ENCODE results near the gene C1QA. TPM values are rescaled to one million over a fixed set of nuclear protein-coding genes. Genes with fewer than 3 reads are reported as not detected.
"Not testable (repeated sequence)": the region's sequence is repeated elsewhere in the genome, so short reads cannot be mapped to it uniquely, and the experiment has no call there.

C1QA gene
- total and polyA plus RNA-seq, 2 donors, result 153 to 192 TPM

DNA sequence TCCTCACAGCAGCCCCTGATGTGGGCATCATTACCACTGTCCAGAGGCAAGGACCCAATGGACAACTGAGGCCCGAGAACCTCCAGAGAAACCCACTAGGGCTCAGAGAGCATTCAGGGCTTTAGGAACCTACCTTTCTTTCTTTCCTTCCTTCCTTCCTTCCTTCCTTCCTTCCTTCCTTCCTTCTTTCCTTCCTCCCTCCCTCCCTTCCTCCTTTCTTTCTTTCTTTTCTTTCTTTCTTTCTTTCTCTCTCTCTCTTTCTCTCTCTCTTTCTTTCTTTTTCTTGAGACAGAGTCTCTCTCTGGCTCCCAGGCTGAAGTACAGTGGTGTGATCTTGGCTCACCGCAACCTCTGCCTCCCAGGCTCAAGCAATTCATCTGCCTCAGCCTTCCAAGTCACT is 32.4 kb downstream of the C1QA start:
- H3K27me3 ChIP-seq (ENCODE audit: control insufficient read depth in 2 of 2, insufficient read depth in 1 of 2, low read length in 1 of 2), result peaks cover 0 to 20% of the 10 kb centered on the region in 2 donors
- not testable (repeated sequence) for H3K27ac ChIP-seq (ENCODE audit: low read depth in 1 of 2, low read length in 1 of 2); H3K4me3 ChIP-seq (ENCODE audit: low read length in 2 of 2); H3K9me3 ChIP-seq (ENCODE audit: control insufficient read depth in 2 of 2, insufficient read depth in 1 of 2, low read length in 1 of 2); DNase-seq (ENCODE audit: low read depth in 6 of 9, low spot score in 9 of 9); H3K4me1 ChIP-seq (ENCODE audit: control insufficient read depth in 2 of 2, insufficient read depth in 2 of 2, low read length in 2 of 2); H3K36me3 ChIP-seq (ENCODE audit: control insufficient read depth in 2 of 2, insufficient read depth in 2 of 2, low read length in 1 of 2)
- 88% methylated on average over 2 of the region's 2 CpGs for WGBS

DNA sequence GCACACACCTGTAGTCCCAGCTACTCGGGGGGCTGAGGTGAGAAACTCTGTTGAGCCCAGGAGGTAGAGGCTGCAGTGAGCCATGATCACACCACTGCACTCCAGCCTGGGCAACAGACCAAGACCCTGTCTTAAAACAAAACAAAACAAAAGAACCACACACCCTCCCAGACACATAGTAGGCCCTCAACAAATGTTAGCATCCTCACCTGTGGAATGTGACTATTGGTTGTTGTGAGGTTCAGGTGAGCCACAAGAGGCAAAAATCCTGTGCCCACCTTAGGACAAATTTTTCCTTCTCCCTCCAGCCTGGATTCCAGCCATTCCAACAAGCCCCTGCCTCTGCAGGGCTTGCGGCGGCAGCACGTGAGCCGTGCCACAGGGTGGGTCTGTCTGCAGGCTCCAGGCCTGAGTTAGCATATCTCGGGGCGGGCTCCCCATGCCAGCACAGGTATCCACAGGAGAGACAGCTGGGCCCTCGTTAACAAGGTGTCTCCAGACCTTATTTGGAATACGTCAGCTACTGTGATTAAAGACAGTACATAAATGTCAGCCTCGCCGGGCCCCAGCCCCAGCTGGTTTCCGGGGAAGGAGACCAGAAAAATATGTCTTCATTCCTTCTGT is 34.0 kb downstream of the C1QA start:
- H3K27ac ChIP-seq (ENCODE audit: low read depth in 1 of 2, low read length in 1 of 2), result no peak overlapping the region
- WGBS, result 68% methylated on average over 12 of the region's 12 CpGs
- no peaks in the 10 kb centered on the region for H3K4me1 ChIP-seq (ENCODE audit: control insufficient read depth in 2 of 2, insufficient read depth in 2 of 2, low read length in 2 of 2)
- H3K27me3 ChIP-seq (ENCODE audit: control insufficient read depth in 2 of 2, insufficient read depth in 1 of 2, low read length in 1 of 2), result peaks cover 2 to 23% of the 10 kb centered on the region in 2 donors
- H3K4me3 ChIP-seq (ENCODE audit: low read length in 2 of 2), result no peak overlapping the region
- no peaks in the 10 kb centered on the region for H3K36me3 ChIP-seq (ENCODE audit: control insufficient read depth in 2 of 2, insufficient read depth in 2 of 2, low read length in 1 of 2)
- DNase-seq (ENCODE audit: low read depth in 6 of 9, low spot score in 9 of 9), result no peak
- no peaks in the 10 kb centered on the region for H3K9me3 ChIP-seq (ENCODE audit: control insufficient read depth in 2 of 2, insufficient read depth in 1 of 2, low read length in 1 of 2)

DNA sequence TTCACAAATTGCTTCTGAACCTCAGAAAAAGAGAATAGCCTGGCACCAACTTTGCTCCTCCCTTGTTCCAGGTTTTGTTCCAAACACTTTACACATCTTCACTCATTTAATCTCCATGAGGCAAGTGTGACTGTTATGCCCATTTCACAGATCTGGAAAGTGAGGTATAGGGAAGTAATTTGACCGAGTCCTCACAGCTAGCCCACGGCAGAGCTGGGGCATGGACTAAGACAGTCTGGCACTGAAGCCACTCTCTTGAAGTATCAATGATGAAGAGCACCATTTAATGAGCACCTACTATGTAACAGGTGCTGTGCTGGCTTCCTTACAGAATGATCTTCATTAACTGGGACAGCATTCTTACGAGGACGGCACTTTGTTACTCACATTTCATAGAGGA is 35.6 kb downstream of the C1QA start:
- WGBS, result 93% methylated on average over 4 of the region's 4 CpGs
- Histone ChIP-seq H3K4me1 (ENCODE audit: control insufficient read depth in 2 of 2, insufficient read depth in 2 of 2, low read length in 2 of 2) (no peaks in the 10 kb centered on the region), H3K4me3 (ENCODE audit: low read length in 2 of 2) (no peak overlapping the region), H3K27ac (ENCODE audit: low read depth in 1 of 2, low read length in 1 of 2) (no peak overlapping the region), H3K27me3 (ENCODE audit: control insufficient read depth in 2 of 2, insufficient read depth in 1 of 2, low read length in 1 of 2) (peaks cover 2 to 23% of the 10 kb centered on the region in 2 donors), H3K9me3 (ENCODE audit: control insufficient read depth in 2 of 2, insufficient read depth in 1 of 2, low read length in 1 of 2) (no peaks in the 10 kb centered on the region), H3K36me3 (ENCODE audit: control insufficient read depth in 2 of 2, insufficient read depth in 2 of 2, low read length in 1 of 2) (no peaks in the 10 kb centered on the region)
- no peak for DNase-seq (ENCODE audit: low read depth in 6 of 9, low spot score in 9 of 9)

DNA sequence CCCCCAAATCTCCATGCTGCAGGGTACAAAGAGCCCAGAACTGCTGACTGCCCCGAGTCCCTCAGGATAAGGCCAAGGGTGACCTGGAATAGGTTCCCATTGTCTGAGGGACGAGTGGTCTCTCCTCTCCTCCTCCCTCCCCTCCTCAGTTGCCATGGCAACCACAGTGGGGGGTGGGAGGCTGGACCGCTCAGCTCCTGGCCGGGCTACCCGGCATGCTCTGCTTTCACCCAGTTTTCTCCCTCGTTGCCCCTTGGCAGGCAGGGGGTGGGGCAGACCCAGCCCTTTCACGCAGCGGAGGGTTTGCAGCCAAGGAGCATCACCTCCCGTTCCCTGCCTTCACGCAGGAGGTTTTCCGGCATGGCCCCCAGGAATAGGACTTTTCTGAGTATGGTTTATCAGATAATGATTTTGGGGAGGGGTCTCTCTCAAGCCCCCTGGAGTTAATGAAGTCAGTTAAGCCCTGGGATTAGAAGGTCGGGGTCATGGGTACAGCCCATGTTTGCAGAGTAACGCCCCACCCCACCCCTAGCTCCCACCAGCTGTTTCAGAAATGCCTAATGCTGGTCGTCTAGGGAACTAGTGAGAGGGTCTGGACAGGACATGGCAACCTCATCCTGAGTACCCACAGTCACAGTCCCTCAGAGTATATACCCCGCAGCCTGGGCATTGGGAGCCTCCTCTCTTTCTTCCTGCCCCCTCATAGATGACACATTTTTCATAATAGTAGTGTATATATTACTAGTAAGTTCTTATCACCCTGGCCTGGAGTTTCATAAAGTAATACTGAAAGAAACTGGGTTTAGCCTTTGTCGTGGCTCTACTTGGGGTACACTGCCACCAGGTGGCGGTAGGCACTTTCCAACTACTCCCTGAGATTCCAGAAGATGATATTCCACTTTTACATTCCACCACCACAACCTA is 37.3 kb downstream of the C1QA start:
- Histone ChIP-seq H3K9me3 (ENCODE audit: control insufficient read depth in 2 of 2, insufficient read depth in 1 of 2, low read length in 1 of 2) (no peaks in the 10 kb centered on the region), H3K4me1 (ENCODE audit: control insufficient read depth in 2 of 2, insufficient read depth in 2 of 2, low read length in 2 of 2) (no peaks in the 10 kb centered on the region), H3K4me3 (ENCODE audit: low read length in 2 of 2) (no peak overlapping the region), H3K36me3 (ENCODE audit: control insufficient read depth in 2 of 2, insufficient read depth in 2 of 2, low read length in 1 of 2) (no peaks in the 10 kb centered on the region), H3K27ac (ENCODE audit: low read depth in 1 of 2, low read length in 1 of 2) (no peak overlapping the region), H3K27me3 (ENCODE audit: control insufficient read depth in 2 of 2, insufficient read depth in 1 of 2, low read length in 1 of 2) (peaks cover 2 to 23% of the 10 kb centered on the region in 2 donors)
- WGBS, result 16% methylated on average over 17 of the region's 17 CpGs
- DNase-seq (ENCODE audit: low read depth in 6 of 9, low spot score in 9 of 9), result no peak

DNA sequence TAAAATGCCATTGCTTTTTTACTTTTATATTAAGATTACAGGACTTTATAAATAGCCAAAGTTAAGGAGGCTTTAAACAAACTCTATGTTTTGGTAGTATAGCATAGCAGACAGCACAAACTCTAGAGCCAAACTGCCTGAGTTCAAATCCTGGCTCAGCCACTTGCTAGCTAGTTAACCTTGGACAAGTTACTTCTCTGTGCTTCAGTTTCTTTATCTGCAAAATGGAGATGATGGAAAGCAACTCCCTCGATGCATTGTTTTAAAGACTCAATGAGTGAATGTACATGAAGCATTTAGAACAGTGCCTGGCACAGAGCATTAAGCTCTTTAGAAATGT is 38.0 kb downstream of the C1QA start:
- 66% methylated on average over 1 of the region's 1 CpG for WGBS

DNA sequence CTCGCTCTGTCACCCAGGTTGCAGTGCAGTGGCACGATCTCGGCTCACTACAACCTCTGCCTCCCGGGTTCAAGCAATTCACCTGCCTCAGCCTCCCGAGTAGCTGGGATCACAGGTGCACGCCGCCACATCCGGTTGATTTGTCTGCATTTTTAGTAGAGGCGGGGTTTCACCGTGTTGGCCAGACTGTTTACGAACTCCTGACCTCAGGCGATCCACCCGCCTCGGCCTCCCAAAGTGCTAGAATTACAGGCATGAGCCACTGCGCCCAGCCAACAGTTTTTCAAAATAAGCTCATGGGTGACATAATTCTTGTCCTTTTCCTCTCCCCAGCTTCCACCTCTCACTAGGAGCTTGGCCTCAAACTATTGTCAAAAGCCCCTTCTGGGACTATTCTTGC is 39.7 kb downstream of the C1QA start:
- not testable (repeated sequence) for H3K36me3 ChIP-seq (ENCODE audit: control insufficient read depth in 2 of 2, insufficient read depth in 2 of 2, low read length in 1 of 2); H3K4me3 ChIP-seq (ENCODE audit: low read length in 2 of 2); DNase-seq (ENCODE audit: low read depth in 6 of 9, low spot score in 9 of 9); H3K9me3 ChIP-seq (ENCODE audit: control insufficient read depth in 2 of 2, insufficient read depth in 1 of 2, low read length in 1 of 2); H3K4me1 ChIP-seq (ENCODE audit: control insufficient read depth in 2 of 2, insufficient read depth in 2 of 2, low read length in 2 of 2); H3K27ac ChIP-seq (ENCODE audit: low read depth in 1 of 2, low read length in 1 of 2)
- peaks cover 2 to 18% of the 10 kb centered on the region in 2 donors for H3K27me3 ChIP-seq (ENCODE audit: control insufficient read depth in 2 of 2, insufficient read depth in 1 of 2, low read length in 1 of 2)
- WGBS, result 93% methylated on average over 15 of the region's 15 CpGs

More for the DNA sequence above, 38.0 kb downstream of the C1QA start:
- Histone ChIP-seq H3K36me3 (ENCODE audit: control insufficient read depth in 2 of 2, insufficient read depth in 2 of 2, low read length in 1 of 2) (no peaks in the 10 kb centered on the region), H3K9me3 (ENCODE audit: control insufficient read depth in 2 of 2, insufficient read depth in 1 of 2, low read length in 1 of 2) (no peaks in the 10 kb centered on the region), H3K27me3 (ENCODE audit: control insufficient read depth in 2 of 2, insufficient read depth in 1 of 2, low read length in 1 of 2) (peaks cover 2 to 23% of the 10 kb centered on the region in 2 donors), H3K4me3 (ENCODE audit: low read length in 2 of 2) (no peak overlapping the region), H3K4me1 (ENCODE audit: control insufficient read depth in 2 of 2, insufficient read depth in 2 of 2, low read length in 2 of 2) (no peaks in the 10 kb centered on the region), H3K27ac (ENCODE audit: low read depth in 1 of 2, low read length in 1 of 2) (no peak overlapping the region)
- DNase-seq (ENCODE audit: low read depth in 6 of 9, low spot score in 9 of 9), result no peak

DNA sequence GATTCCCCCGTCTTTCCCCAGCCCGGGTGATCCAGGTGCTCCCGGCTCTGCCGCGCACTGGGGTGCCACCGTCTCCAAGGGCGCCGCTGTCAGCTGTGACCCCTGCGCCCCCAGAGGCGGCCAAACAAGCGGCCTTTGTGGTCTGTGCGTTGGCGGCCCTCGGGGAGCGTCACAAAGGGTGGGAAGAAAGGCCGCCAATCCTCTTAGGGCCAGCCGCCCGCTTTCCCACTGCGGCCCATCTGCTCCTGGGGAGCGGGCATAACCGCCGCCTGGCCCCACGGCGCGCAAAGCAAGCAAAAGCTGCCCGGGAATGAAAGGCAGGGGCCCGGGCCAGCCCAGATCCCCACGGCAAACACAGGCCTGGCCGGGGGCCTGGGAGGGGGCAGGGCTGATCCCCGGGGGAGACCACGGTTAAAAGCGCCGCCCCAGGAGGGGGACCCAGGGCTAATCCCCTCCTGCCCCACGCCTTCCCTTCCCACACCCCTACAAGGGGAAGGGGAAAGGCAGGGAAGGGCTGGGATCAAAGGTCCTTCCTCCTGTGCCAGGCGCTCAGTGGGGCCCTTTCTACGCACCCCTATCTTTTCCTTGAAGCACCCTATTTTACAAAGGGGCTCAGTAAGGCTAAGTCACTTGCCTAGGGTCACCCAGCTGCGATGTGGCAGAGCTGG is 40.6 kb downstream of the C1QA start:
- WGBS, result 82% methylated on average over 37 of the region's 37 CpGs
- no peaks in the 10 kb centered on the region for H3K36me3 ChIP-seq (ENCODE audit: control insufficient read depth in 2 of 2, insufficient read depth in 2 of 2, low read length in 1 of 2)
- H3K27me3 ChIP-seq (ENCODE audit: control insufficient read depth in 2 of 2, insufficient read depth in 1 of 2, low read length in 1 of 2), result peaks cover 2 to 14% of the 10 kb centered on the region in 2 donors
- no peak overlapping the region for H3K27ac ChIP-seq (ENCODE audit: low read depth in 1 of 2, low read length in 1 of 2)
- DNase-seq (ENCODE audit: low read depth in 6 of 9, low spot score in 9 of 9), result no peak
- H3K4me1 ChIP-seq (ENCODE audit: control insufficient read depth in 2 of 2, insufficient read depth in 2 of 2, low read length in 2 of 2), result no peaks in the 10 kb centered on the region
- no peaks in the 10 kb centered on the region for H3K9me3 ChIP-seq (ENCODE audit: control insufficient read depth in 2 of 2, insufficient read depth in 1 of 2, low read length in 1 of 2)
- no peak overlapping the region for H3K4me3 ChIP-seq (ENCODE audit: low read length in 2 of 2)

DNA sequence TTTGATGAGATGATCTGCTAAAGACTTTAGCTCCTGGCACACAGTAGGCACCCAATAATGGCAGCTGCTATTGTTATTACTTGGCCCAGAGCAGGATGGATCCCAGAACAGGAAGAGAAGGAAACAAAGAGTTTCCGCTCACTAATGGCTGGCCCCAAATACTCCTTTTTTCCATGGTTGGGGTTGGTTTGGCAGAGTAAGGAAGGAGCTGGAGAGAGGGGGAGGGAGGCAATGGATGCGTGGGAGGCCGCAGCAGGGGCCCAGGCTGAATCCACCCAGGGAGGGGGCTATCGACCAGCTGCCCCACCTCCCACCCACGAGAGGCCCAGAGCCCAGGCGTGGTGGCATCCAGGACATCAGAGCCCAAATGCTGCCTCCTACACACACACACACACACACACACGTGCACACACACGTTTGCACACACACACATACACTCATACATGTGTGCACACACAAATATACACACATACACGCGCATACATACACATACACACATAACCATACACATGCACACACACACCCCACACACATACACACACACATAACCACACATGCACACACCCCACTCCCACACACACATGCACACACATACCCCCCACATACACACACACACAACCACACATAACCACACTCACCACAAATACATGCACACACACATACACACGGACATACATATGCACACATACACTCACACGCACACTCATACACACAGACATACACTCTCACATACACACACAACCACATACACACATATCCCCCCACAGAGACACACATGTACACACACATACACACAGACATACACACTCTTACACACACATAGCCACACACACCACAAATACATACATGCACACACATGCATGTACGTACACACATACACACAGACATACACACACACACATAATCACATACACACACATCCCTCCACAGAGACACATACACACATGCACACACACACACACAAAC is 41.8 kb downstream of the C1QA start:
- Histone ChIP-seq H3K4me1 (ENCODE audit: control insufficient read depth in 2 of 2, insufficient read depth in 2 of 2, low read length in 2 of 2) (no peaks in the 10 kb centered on the region), H3K36me3 (ENCODE audit: control insufficient read depth in 2 of 2, insufficient read depth in 2 of 2, low read length in 1 of 2) (no peaks in the 10 kb centered on the region), H3K27me3 (ENCODE audit: control insufficient read depth in 2 of 2, insufficient read depth in 1 of 2, low read length in 1 of 2) (peaks cover 2 to 9% of the 10 kb centered on the region in 2 donors), H3K27ac (ENCODE audit: low read depth in 1 of 2, low read length in 1 of 2) (no peak overlapping the region), H3K9me3 (ENCODE audit: control insufficient read depth in 2 of 2, insufficient read depth in 1 of 2, low read length in 1 of 2) (no peaks in the 10 kb centered on the region), H3K4me3 (ENCODE audit: low read length in 2 of 2) (no peak overlapping the region)
- WGBS, result 92% methylated on average over 13 of the region's 13 CpGs
- DNase-seq (ENCODE audit: low read depth in 6 of 9, low spot score in 9 of 9), result no peak
